ENCODE data around the gene TTLL8.

DNA sequence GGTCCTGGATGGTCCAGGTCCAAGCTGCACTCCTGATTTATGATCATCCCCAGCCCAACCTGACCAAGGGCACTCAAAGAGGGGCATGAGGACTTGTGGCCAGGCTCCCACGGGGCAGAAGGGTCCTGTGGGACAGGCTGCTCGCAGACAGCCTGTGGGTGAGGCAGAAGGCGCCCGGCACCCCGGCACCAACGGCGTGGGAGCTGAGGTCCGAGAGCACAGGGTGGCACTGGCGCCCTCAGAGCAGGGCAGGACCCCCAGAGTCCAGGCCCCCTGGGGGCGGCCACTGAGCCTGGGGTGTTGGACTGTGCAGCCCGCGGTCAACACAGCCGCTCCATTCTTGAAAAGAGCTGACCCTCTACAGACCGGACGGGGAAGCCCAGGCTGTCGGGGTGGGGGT lies 48.8 kb downstream of the TTLL8 start:
- TF ChIP-seq, protein P1, sequence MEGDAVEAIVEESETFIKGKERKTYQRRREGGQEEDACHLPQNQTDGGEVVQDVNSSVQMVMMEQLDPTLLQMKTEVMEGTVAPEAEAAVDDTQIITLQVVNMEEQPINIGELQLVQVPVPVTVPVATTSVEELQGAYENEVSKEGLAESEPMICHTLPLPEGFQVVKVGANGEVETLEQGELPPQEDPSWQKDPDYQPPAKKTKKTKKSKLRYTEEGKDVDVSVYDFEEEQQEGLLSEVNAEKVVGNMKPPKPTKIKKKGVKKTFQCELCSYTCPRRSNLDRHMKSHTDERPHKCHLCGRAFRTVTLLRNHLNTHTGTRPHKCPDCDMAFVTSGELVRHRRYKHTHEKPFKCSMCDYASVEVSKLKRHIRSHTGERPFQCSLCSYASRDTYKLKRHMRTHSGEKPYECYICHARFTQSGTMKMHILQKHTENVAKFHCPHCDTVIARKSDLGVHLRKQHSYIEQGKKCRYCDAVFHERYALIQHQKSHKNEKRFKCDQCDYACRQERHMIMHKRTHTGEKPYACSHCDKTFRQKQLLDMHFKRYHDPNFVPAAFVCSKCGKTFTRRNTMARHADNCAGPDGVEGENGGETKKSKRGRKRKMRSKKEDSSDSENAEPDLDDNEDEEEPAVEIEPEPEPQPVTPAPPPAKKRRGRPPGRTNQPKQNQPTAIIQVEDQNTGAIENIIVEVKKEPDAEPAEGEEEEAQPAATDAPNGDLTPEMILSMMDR (IDR thresholded peaks at IDR 0.05) = no peak
- TF ChIP-seq ESRRA (CRISPR knock-in tag; IDR thresholded peaks at IDR 0.05; ENCODE audit: borderline replicate concordance) (no peak), USF1 (CRISPR knock-in tag; IDR thresholded peaks at IDR 0.05) (no peak), TCF7 (CRISPR knock-in tag; IDR thresholded peaks at IDR 0.05; ENCODE audit: low read depth) (no peak), CREM (CRISPR knock-in tag; IDR thresholded peaks at IDR 0.05) (no peak), TEAD1 (CRISPR knock-in tag; IDR thresholded peaks at IDR 0.05) (no peak), JUN (CRISPR knock-in tag; IDR thresholded peaks at IDR 0.05) (no peak)
- TF ChIP-seq, protein P2, sequence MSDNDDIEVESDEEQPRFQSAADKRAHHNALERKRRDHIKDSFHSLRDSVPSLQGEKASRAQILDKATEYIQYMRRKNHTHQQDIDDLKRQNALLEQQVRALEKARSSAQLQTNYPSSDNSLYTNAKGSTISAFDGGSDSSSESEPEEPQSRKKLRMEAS (CRISPR knock-in tag; IDR thresholded peaks at IDR 0.05) = no peak
- TF ChIP-seq, protein P3, sequence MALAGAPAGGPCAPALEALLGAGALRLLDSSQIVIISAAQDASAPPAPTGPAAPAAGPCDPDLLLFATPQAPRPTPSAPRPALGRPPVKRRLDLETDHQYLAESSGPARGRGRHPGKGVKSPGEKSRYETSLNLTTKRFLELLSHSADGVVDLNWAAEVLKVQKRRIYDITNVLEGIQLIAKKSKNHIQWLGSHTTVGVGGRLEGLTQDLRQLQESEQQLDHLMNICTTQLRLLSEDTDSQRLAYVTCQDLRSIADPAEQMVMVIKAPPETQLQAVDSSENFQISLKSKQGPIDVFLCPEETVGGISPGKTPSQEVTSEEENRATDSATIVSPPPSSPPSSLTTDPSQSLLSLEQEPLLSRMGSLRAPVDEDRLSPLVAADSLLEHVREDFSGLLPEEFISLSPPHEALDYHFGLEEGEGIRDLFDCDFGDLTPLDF (CRISPR knock-in tag; IDR thresholded peaks at IDR 0.05) = no peak
- TF ChIP-seq, protein P4, sequence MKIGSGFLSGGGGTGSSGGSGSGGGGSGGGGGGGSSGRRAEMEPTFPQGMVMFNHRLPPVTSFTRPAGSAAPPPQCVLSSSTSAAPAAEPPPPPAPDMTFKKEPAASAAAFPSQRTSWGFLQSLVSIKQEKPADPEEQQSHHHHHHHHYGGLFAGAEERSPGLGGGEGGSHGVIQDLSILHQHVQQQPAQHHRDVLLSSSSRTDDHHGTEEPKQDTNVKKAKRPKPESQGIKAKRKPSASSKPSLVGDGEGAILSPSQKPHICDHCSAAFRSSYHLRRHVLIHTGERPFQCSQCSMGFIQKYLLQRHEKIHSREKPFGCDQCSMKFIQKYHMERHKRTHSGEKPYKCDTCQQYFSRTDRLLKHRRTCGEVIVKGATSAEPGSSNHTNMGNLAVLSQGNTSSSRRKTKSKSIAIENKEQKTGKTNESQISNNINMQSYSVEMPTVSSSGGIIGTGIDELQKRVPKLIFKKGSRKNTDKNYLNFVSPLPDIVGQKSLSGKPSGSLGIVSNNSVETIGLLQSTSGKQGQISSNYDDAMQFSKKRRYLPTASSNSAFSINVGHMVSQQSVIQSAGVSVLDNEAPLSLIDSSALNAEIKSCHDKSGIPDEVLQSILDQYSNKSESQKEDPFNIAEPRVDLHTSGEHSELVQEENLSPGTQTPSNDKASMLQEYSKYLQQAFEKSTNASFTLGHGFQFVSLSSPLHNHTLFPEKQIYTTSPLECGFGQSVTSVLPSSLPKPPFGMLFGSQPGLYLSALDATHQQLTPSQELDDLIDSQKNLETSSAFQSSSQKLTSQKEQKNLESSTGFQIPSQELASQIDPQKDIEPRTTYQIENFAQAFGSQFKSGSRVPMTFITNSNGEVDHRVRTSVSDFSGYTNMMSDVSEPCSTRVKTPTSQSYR (CRISPR knock-in tag; IDR thresholded peaks at IDR 0.05) = no peak

Data from WTC11 (cell line).